Neuron (in vitro differentiated cells): ENCODE results near the gene RBM28.

ENCODE experiments used
- H2AFZ ChIP-seq: one replicate; pipeline ENCODE4 v1.6.1; 2013; ENCODE audit warnings: low read depth, mild to moderate bottlenecking, inconsistent platforms, low read length, moderate library complexity
- H3K27me3 ChIP-seq: one replicate; pipeline ENCODE4 v1.6.1; 2013; ENCODE audit warnings: low read length; ENCODE audit not compliant: insufficient read depth
- H3K36me3 ChIP-seq: one replicate; pipeline ENCODE4 v1.6.1; 2013; ENCODE audit warnings: low read length; ENCODE audit not compliant: insufficient read depth
- H3K4me1 ChIP-seq: one replicate; pipeline ENCODE4 v1.6.1; 2013; ENCODE audit warnings: low read length; ENCODE audit not compliant: insufficient read depth
- H3K4me3 ChIP-seq: 2 replicates; pipeline ENCODE4 v1.5.1; 2013; ENCODE audit warnings: mild to moderate bottlenecking, low read length, moderate library complexity
- H3K9me3 ChIP-seq: one replicate; pipeline ENCODE4 v1.6.1; 2013; ENCODE audit warnings: low read length

RBM28 gene

GRCh38 chr7:128363261-128363721 lies 19.6 kb upstream of the RBM28 start:
- Histone ChIP-seq H3K4me3 (no peak overlapping the region), H3K4me1 (peaks cover 20% of the 10 kb centered on the region), H3K36me3 (no peaks in the 10 kb centered on the region), H2AFZ (no peak overlapping the region), H3K27me3 (peaks cover 64% of the 10 kb centered on the region), H3K9me3 (no peaks in the 10 kb centered on the region)

- H3K27me3 ChIP-seq = peaks cover 66% of the 10 kb centered on the region
- H3K4me3 ChIP-seq = no peak overlapping the region
- H2AFZ ChIP-seq = no peak overlapping the region
Observed at GRCh38 chr7:128362670-128363069, 19.0 kb upstream of the RBM28 start.

GRCh38 chr7:128361411-128362379 lies 18.0 kb upstream of the RBM28 start, which contains the start of gene PRRT4:
TSS of gene PRRT4 (minus strand) at chr7:128361690.
- Histone ChIP-seq H3K36me3 (no peaks in the 10 kb centered on the region), H3K4me3 (peak within 1 kb of the TSS; percentile 49), H3K9me3 (no peaks in the 10 kb centered on the region), H3K27me3 (peaks cover 67% of the 10 kb centered on the region), H3K4me1 (peaks cover 20% of the 10 kb centered on the region), H2AFZ (peak within 1 kb of the TSS; percentile 48)

More at GRCh38 chr7:128362670-128363069, 19.0 kb upstream of the RBM28 start:
- Histone ChIP-seq H3K4me1 (peaks cover 20% of the 10 kb centered on the region), H3K36me3 (no peaks in the 10 kb centered on the region), H3K9me3 (no peaks in the 10 kb centered on the region)

GRCh38 chr7:128360359-128360678 lies 16.6 kb upstream of the RBM28 start:
- Histone ChIP-seq H3K36me3 (no peaks in the 10 kb centered on the region), H3K27me3 (peaks cover 58% of the 10 kb centered on the region), H2AFZ (no peak overlapping the region), H3K4me1 (peaks cover 25% of the 10 kb centered on the region), H3K9me3 (no peaks in the 10 kb centered on the region), H3K4me3 (peak overlapping the region; percentile 49)

- Histone ChIP-seq H3K36me3 (no peaks in the 10 kb centered on the region), H3K9me3 (no peaks in the 10 kb centered on the region), H3K27me3 (peaks cover 57% of the 10 kb centered on the region), H2AFZ (no peak overlapping the region), H3K4me1 (peaks cover 25% of the 10 kb centered on the region), H3K4me3 (peak overlapping the region; percentile 49)
Observed at GRCh38 chr7:128359939-128360338, 16.2 kb upstream of the RBM28 start.

GRCh38 chr7:128359336-128359735 lies 15.6 kb upstream of the RBM28 start:
- Histone ChIP-seq H2AFZ (no peak overlapping the region), H3K27me3 (peaks cover 56% of the 10 kb centered on the region), H3K9me3 (no peaks in the 10 kb centered on the region), H3K4me1 (peaks cover 25% of the 10 kb centered on the region), H3K36me3 (no peaks in the 10 kb centered on the region), H3K4me3 (no peak overlapping the region)

GRCh38 chr7:128358233-128358632 lies 14.5 kb upstream of the RBM28 start:
- Histone ChIP-seq H3K36me3 (no peaks in the 10 kb centered on the region), H3K4me1 (peaks cover 25% of the 10 kb centered on the region), H3K27me3 (peaks cover 55% of the 10 kb centered on the region), H2AFZ (no peak overlapping the region), H3K4me3 (no peak overlapping the region), H3K9me3 (no peaks in the 10 kb centered on the region)

GRCh38 chr7:128357217-128357613 lies 13.5 kb upstream of the RBM28 start:
- no peaks in the 10 kb centered on the region for H3K9me3 ChIP-seq
- no peak overlapping the region for H3K4me3 ChIP-seq
- H3K4me1 ChIP-seq = peaks cover 27% of the 10 kb centered on the region
- H3K36me3 ChIP-seq = no peaks in the 10 kb centered on the region
- peaks cover 52% of the 10 kb centered on the region for H3K27me3 ChIP-seq
- no peak overlapping the region for H2AFZ ChIP-seq

GRCh38 chr7:128356546-128357216 lies 13.0 kb upstream of the RBM28 start:
- no peaks in the 10 kb centered on the region for H3K36me3 ChIP-seq
- no peak overlapping the region for H3K4me3 ChIP-seq
- H3K27me3 ChIP-seq = peaks cover 50% of the 10 kb centered on the region

GRCh38 chr7:128353610-128354009 lies 9.9 kb upstream of the RBM28 start:
- peaks cover 7% of the 10 kb centered on the region for H3K4me1 ChIP-seq
- H3K36me3 ChIP-seq = no peaks in the 10 kb centered on the region
- H3K4me3 ChIP-seq = no peak overlapping the region
- peaks cover 37% of the 10 kb centered on the region for H3K27me3 ChIP-seq
- H2AFZ ChIP-seq = no peak overlapping the region
- H3K9me3 ChIP-seq = no peaks in the 10 kb centered on the region

More at GRCh38 chr7:128356546-128357216, 13.0 kb upstream of the RBM28 start:
- Histone ChIP-seq H3K9me3 (no peaks in the 10 kb centered on the region), H2AFZ (no peak overlapping the region), H3K4me1 (peaks cover 23% of the 10 kb centered on the region)

GRCh38 chr7:128353189-128353588 lies 9.5 kb upstream of the RBM28 start:
- Histone ChIP-seq H2AFZ (no peak overlapping the region), H3K9me3 (no peaks in the 10 kb centered on the region), H3K36me3 (no peaks in the 10 kb centered on the region), H3K4me3 (no peak overlapping the region), H3K4me1 (peaks cover 7% of the 10 kb centered on the region), H3K27me3 (peaks cover 33% of the 10 kb centered on the region)

- Histone ChIP-seq H2AFZ (no peak overlapping the region), H3K9me3 (no peaks in the 10 kb centered on the region), H3K27me3 (peaks cover 32% of the 10 kb centered on the region), H3K36me3 (no peaks in the 10 kb centered on the region), H3K4me1 (peaks cover 7% of the 10 kb centered on the region), H3K4me3 (no peak overlapping the region)
Observed at GRCh38 chr7:128352636-128353035, 8.9 kb upstream of the RBM28 start.

- peaks cover 7% of the 10 kb centered on the region for H3K4me1 ChIP-seq
- peaks cover 29% of the 10 kb centered on the region for H3K27me3 ChIP-seq
- H3K36me3 ChIP-seq = no peaks in the 10 kb centered on the region
- no peak overlapping the region for H3K4me3 ChIP-seq
- no peaks in the 10 kb centered on the region for H3K9me3 ChIP-seq
- H2AFZ ChIP-seq = no peak overlapping the region
Observed at GRCh38 chr7:128352153-128352537, 8.4 kb upstream of the RBM28 start.
